Panc1 (cell line): Measurements from ENCODE around the gene SYTL1. TPM values are rescaled to one million over a fixed set of nuclear protein-coding genes. Genes with fewer than 3 reads are reported as not detected.
A peak's percentile ranks its signal among the peaks of the same experiment; 100 is the strongest.

Experiments used
- ATAC-seq: fragments of 200-7000 bp; cut with Tn5 transposase; 2 replicates; pipeline ENCODE4 v1.9.1; 2020; ENCODE audit warnings: mild to moderate bottlenecking, moderate library complexity
- BruUV-seq: library from RNA; stranded (reverse); fragments of 400-500 nt; replicated peaks from 2 replicates; lab custom pipeline; 2021; lab: Mats Ljungman, UMichigan
- CTCF ChIA-PET: fragments of 300-600 bp; sonication (Branson Sonifier 250); formaldehyde crosslinking; loops from one replicate; lab custom pipeline; 2022; ENCODE audit warnings: antibody characterized with exemption; lab: Charles Lee
- POLR2A ChIA-PET: fragments of 300-600 bp; sonication (Branson Sonifier 250); formaldehyde crosslinking; loops from one replicate; lab custom pipeline; 2022; ENCODE audit warnings: antibody characterized with exemption; lab: Charles Lee
- DNase-seq: peaks from one replicate; pipeline ENCODE4 v3.0.0-alpha.2; 2010; ENCODE audit warnings: low read depth, low spot score
- H3K27ac ChIP-seq: 2 replicates; pipeline ENCODE4 v1.5.1; 2011; ENCODE audit warnings: mild to moderate bottlenecking, low read length, inconsistent platforms
- H3K27me3 ChIP-seq: fragments of 200-500 bp; sonication (Bioruptor generic); 2 replicates; pipeline ENCODE4 v1.6.0; 2014; ENCODE audit warnings: low read length, inconsistent platforms; ENCODE audit not compliant: control insufficient read depth, insufficient read depth
- H3K36me3 ChIP-seq: fragments of 200-500 bp; sonication (Bioruptor generic); 2 replicates; pipeline ENCODE4 v1.5.1; 2014; ENCODE audit warnings: inconsistent platforms, mild to moderate bottlenecking, low read length, moderate library complexity; ENCODE audit not compliant: control insufficient read depth, insufficient read depth
- H3K4me1 ChIP-seq: 2 replicates; pipeline ENCODE4 v1.5.1; 2011; ENCODE audit warnings: inconsistent platforms, mild to moderate bottlenecking, low read length, moderate library complexity; ENCODE audit not compliant: control insufficient read depth, insufficient read depth
- H3K4me3 ChIP-seq, 2 experiments: 2 replicates each; pipeline ENCODE4 v1.5.1; 2011 to 2012; ENCODE audit warnings: low read depth in 2 of 2, low read length in 2 of 2, mild to moderate bottlenecking in 2 of 2, inconsistent platforms in 1 of 2, moderate library complexity in 1 of 2
- H3K9me3 ChIP-seq: fragments of 200-500 bp; sonication (Bioruptor generic); 2 replicates; pipeline ENCODE4 v1.5.1; 2014; ENCODE audit warnings: low read depth, mild to moderate bottlenecking, inconsistent platforms, low read length, moderate library complexity; ENCODE audit not compliant: control insufficient read depth, insufficient read depth
- POLR2AphosphoS5 ChIP-seq: IDR thresholded peaks from 2 replicates; pipeline ENCODE4 v1.6.1; 2012; ENCODE audit warnings: mild to moderate bottlenecking, low read depth, low read length, moderate library complexity
- REST ChIP-seq, 2 experiments: IDR thresholded peaks; 2 replicates each; pipeline ENCODE4 v1.6.1; 2011 to 2012; ENCODE audit warnings: low read depth in 2 of 2, control low read depth in 1 of 2, low read length in 1 of 2, mild to moderate bottlenecking in 1 of 2, moderate library complexity in 1 of 2; ENCODE audit not compliant: insufficient read depth in 1 of 2
- SIN3A ChIP-seq: IDR thresholded peaks from 2 replicates; pipeline ENCODE4 v1.6.1; 2012; ENCODE audit warnings: low read depth, mild to moderate bottlenecking, low read length, moderate library complexity, borderline replicate concordance; ENCODE audit not compliant: insufficient read depth
- TCF7L2 ChIP-seq: IDR thresholded peaks from 2 replicates; pipeline ENCODE4 v1.6.1; 2011; ENCODE audit warnings: mild to moderate bottlenecking, low read depth, low read length, inconsistent platforms
- in situ Hi-C: cut with HindIII; loops from 2 replicates; pipeline ENCODE4 v1.10.0; 2016; ENCODE audit warnings: low sequenced_read_pairs, low pct_unique_long_range_greater_than_20kb
- intact Hi-C: fragments of 100-400 bp; cut with micrococcal nuclease; formaldehyde crosslinking; loops from one replicate; pipeline ENCODE4 v1.10.0; 2022; ENCODE audit not compliant: unreplicated experiment
- total RNA-seq: library from RNA; stranded (reverse); gene quantifications from one replicate; pipeline ENCODE4 v1.2.1, GENCODE V29; 2021; ENCODE audit not compliant: unreplicated experiment
- TF ChIP-seq, protein P1 (sequence below): fragments of 450-650 bp; IDR thresholded peaks from 2 replicates; pipeline ENCODE4 v1.5.1; 2017; ENCODE audit warnings: mild to moderate bottlenecking

Gene SYTL1
- total RNA-seq, 1 experiment from 2014 or later = 2.4 TPM

DNA sequence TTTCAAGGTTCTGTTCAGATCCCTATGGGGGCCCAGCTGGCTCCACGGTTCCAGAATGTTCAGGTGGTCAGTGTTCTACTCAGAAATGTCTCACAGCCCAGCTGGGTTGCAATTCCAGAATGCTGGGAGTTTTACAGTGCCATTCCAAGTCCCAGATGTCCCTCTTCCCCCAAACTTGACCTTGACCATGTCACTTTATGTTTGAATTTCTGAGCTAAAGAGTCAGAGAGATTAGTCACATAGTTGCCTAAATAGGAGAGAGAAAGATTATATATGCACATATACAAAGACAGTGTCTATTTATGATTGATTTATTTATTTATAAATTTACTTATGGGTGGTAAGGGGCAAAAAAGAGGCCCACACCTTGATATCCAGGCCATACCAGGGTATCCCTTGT, 53.1 kb downstream of the SYTL1 start:
- intact Hi-C loops (loop anchor here (2.0 to 10.0 kb wide), 3 partner anchors 94 to 270 kb away; no protein-coding TSS in a partner anchor), in situ Hi-C loops (no loop called here)
- H3K36me3 ChIP-seq = no peaks in the 10 kb centered on the region
- peaks cover 6% of the 10 kb centered on the region for H3K4me1 ChIP-seq
- no peak overlapping the region for H3K27ac ChIP-seq
- POLR2A ChIA-PET = no interaction called here
- DNase-seq (no peak), ATAC-seq (no peak)
- no peaks in the 10 kb centered on the region for H3K27me3 ChIP-seq
- no TSS peak for BruUV-seq
- TF ChIP-seq REST (IDR thresholded peaks at IDR 0.05; ENCODE audit: insufficient read depth in 1 of 2, low read depth in 2 of 2, low read length in 1 of 2) = no peak
- TF ChIP-seq POLR2AphosphoS5 = no peak
- TF ChIP-seq, protein P1, sequence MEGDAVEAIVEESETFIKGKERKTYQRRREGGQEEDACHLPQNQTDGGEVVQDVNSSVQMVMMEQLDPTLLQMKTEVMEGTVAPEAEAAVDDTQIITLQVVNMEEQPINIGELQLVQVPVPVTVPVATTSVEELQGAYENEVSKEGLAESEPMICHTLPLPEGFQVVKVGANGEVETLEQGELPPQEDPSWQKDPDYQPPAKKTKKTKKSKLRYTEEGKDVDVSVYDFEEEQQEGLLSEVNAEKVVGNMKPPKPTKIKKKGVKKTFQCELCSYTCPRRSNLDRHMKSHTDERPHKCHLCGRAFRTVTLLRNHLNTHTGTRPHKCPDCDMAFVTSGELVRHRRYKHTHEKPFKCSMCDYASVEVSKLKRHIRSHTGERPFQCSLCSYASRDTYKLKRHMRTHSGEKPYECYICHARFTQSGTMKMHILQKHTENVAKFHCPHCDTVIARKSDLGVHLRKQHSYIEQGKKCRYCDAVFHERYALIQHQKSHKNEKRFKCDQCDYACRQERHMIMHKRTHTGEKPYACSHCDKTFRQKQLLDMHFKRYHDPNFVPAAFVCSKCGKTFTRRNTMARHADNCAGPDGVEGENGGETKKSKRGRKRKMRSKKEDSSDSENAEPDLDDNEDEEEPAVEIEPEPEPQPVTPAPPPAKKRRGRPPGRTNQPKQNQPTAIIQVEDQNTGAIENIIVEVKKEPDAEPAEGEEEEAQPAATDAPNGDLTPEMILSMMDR = no peak
- no peak for TF ChIP-seq TCF7L2
- no peak for TF ChIP-seq SIN3A
- CTCF ChIA-PET = interaction anchor here (0.5 to 1.5 kb wide), 9 partner anchors 29 to 343 kb away, joined by 3 to 12 read pairs (median 5); no protein-coding TSS in a partner anchor
- no peaks in the 10 kb centered on the region for H3K9me3 ChIP-seq
- H3K4me3 ChIP-seq = no peak overlapping the region

GRCh38 chr1:27395441-27396195, 53.8 kb downstream of the SYTL1 start:
- CTCF ChIA-PET = interaction anchor here (0.5 to 1.5 kb wide), 11 partner anchors 30 to 367 kb away, joined by 3 to 12 read pairs (median 4); no protein-coding TSS in a partner anchor

More at GRCh38 chr1:27395441-27396195, 53.8 kb downstream of the SYTL1 start:
- H3K36me3 ChIP-seq = no peaks in the 10 kb centered on the region
- intact Hi-C loops = loop anchor here (2.0 to 10.0 kb wide), 2 partner anchors 95 to 269 kb away; no protein-coding TSS in a partner anchor
- POLR2A ChIA-PET = no interaction called here
- H3K4me3 ChIP-seq = no peak overlapping the region
- H3K27ac ChIP-seq = no peak overlapping the region
- ATAC-seq = peak; percentile 51
- DNase-seq = no peak
- no peaks in the 10 kb centered on the region for H3K9me3 ChIP-seq
- H3K4me1 ChIP-seq = peaks cover 6% of the 10 kb centered on the region
- in situ Hi-C loops = no loop called here
- TF ChIP-seq TCF7L2 = no peak
- TF ChIP-seq, protein P1 = peak; percentile 99
- H3K27me3 ChIP-seq = no peaks in the 10 kb centered on the region
- BruUV-seq = no TSS peak
